ACHN (cell line): ENCODE measurements around the gene PPP1R12C.

Experiments used
- DNase-seq: peaks from one replicate; pipeline ENCODE4 v3.0.0-alpha.2; 2015
- in situ Hi-C: cut with HindIII; loops from 2 replicates; pipeline ENCODE4 v1.10.0; 2017; ENCODE audit warnings: low sequenced_read_pairs, low pct_ligation_motif_present, low pct_unique_long_range_greater_than_20kb

The PPP1R12C gene

GRCh38 chr19:55095260-55096060 lies 22.0 kb downstream of the PPP1R12C start:
- DNase-seq: no peak
- in situ Hi-C loops: no loop called here

- in situ Hi-C loops: no loop called here
Observed at GRCh38 chr19:55094456-55095259, 22.8 kb downstream of the PPP1R12C start.

GRCh38 chr19:55092423-55093318 lies 24.8 kb downstream of the PPP1R12C start:
- in situ Hi-C loops: no loop called here
- DNase-seq: no peak

More at GRCh38 chr19:55094456-55095259, 22.8 kb downstream of the PPP1R12C start:
- DNase-seq: no peak

- DNase-seq: no peak
Observed at GRCh38 chr19:55091955-55092354, 25.5 kb downstream of the PPP1R12C start.

GRCh38 chr19:55091126-55091910 lies 26.1 kb downstream of the PPP1R12C start:
- in situ Hi-C loops: no loop called here
- DNase-seq: no peak

More at GRCh38 chr19:55091955-55092354, 25.5 kb downstream of the PPP1R12C start:
- in situ Hi-C loops: no loop called here

- in situ Hi-C loops: no loop called here
- DNase-seq: no peak
Observed at GRCh38 chr19:55090564-55090963, 26.9 kb downstream of the PPP1R12C start.

- no peak for DNase-seq
- in situ Hi-C loops: no loop called here
Observed at GRCh38 chr19:55089342-55089944, 28.0 kb downstream of the PPP1R12C start.

GRCh38 chr19:55088543-55089341 lies 28.7 kb downstream of the PPP1R12C start:
- in situ Hi-C loops: no loop called here
- peak; percentile 72 for DNase-seq

GRCh38 chr19:55088021-55088451 lies 29.4 kb downstream of the PPP1R12C start:
- DNase-seq: no peak
- in situ Hi-C loops: no loop called here

- DNase-seq: no peak
Observed at GRCh38 chr19:55087542-55087901, 29.9 kb downstream of the PPP1R12C start.

GRCh38 chr19:55086730-55087541 lies 30.5 kb downstream of the PPP1R12C start:
- DNase-seq: peak; percentile 80
- in situ Hi-C loops: no loop called here

More at GRCh38 chr19:55087542-55087901, 29.9 kb downstream of the PPP1R12C start:
- in situ Hi-C loops: no loop called here

- in situ Hi-C loops: no loop called here
- DNase-seq: no peak
Observed at GRCh38 chr19:55085923-55086715, 31.3 kb downstream of the PPP1R12C start.

GRCh38 chr19:55084416-55084815 lies 33.0 kb downstream of the PPP1R12C start:
- in situ Hi-C loops: no loop called here
- DNase-seq: no peak

- no peak for DNase-seq
- in situ Hi-C loops: no loop called here
Observed at GRCh38 chr19:55083004-55083850, 34.2 kb downstream of the PPP1R12C start.
